HepG2 (cell line): ENCODE measurements around the gene PKD2L1. TPM values are rescaled to one million over a fixed set of nuclear protein-coding genes. Genes with fewer than 3 reads are reported as not detected.
A peak's percentile ranks its signal among the peaks of the same experiment; 100 is the strongest.

ENCODE experiments used
- CHD2 ChIP-seq: IDR thresholded peaks from 2 replicates; pipeline ENCODE4 v1.6.1; 2011; ENCODE audit warnings: low read depth, low read length, improper control_type of control experiment
- CREB3 ChIP-seq: sonication (generic); formaldehyde crosslinking; IDR thresholded peaks from 2 replicates; pipeline ENCODE4 v1.5.0; 2020; ENCODE audit warnings: missing genetic modification reagents
- DR1 ChIP-seq: sonication (generic); formaldehyde crosslinking; IDR thresholded peaks from 2 replicates; pipeline ENCODE4 v1.8.0; 2021; ENCODE audit warnings: mild to moderate bottlenecking, missing genetic modification reagents, inconsistent platforms
- DRAP1 ChIP-seq: IDR thresholded peaks from 2 replicates; pipeline ENCODE4 v1.6.1; 2016; ENCODE audit warnings: missing genetic modification reagents, missing compliant biosample characterization
- GATAD1 ChIP-seq: IDR thresholded peaks from 2 replicates; pipeline ENCODE4 v1.6.1; 2016; ENCODE audit warnings: missing genetic modification reagents, missing compliant biosample characterization
- JARID2 ChIP-seq: sonication (generic); formaldehyde crosslinking; IDR thresholded peaks from 2 replicates; pipeline ENCODE4 v1.8.1; 2023; ENCODE audit warnings: missing genetic modification reagents, inconsistent platforms; ENCODE audit not compliant: insufficient replicate concordance
- KDM5A ChIP-seq: fragments of 200-600 bp; sonication (generic); IDR thresholded peaks from 2 replicates; pipeline ENCODE4 v1.7.0; 2018; ENCODE audit warnings: antibody characterized with exemption, mild to moderate bottlenecking, low read length, borderline replicate concordance
- LCORL ChIP-seq, 2 experiments: fragments of 450-650 bp in 1 of 2; sonication (generic) in 1 of 2; formaldehyde crosslinking in 1 of 2; IDR thresholded peaks; 2 replicates each; pipeline versions ENCODE4 v1.5.0 to v1.6.1; 2017 to 2020; ENCODE audit warnings: antibody characterized with exemption in 1 of 2, missing genetic modification reagents in 1 of 2
- MZF1 ChIP-seq: sonication (generic); formaldehyde crosslinking; IDR thresholded peaks from 2 replicates; pipeline ENCODE4 v1.8.1; 2023; ENCODE audit warnings: mild to moderate bottlenecking, missing genetic modification reagents, borderline replicate concordance
- NKX3-1 ChIP-seq: sonication (generic); formaldehyde crosslinking; IDR thresholded peaks from 2 replicates; pipeline ENCODE4 v1.5.0; 2020; ENCODE audit warnings: missing genetic modification reagents
- TFDP1 ChIP-seq: IDR thresholded peaks from 2 replicates; pipeline ENCODE4 v1.6.1; 2016; ENCODE audit warnings: missing compliant biosample characterization, missing genetic modification reagents, borderline replicate concordance
- ZBTB37 ChIP-seq: sonication (generic); formaldehyde crosslinking; IDR thresholded peaks from 2 replicates; pipeline ENCODE4 v1.4.0; 2020; ENCODE audit warnings: mild to moderate bottlenecking, missing genetic modification reagents
- ZC3H13 ChIP-seq: sonication (generic); formaldehyde crosslinking; IDR thresholded peaks from 2 replicates; pipeline ENCODE4 v1.8.1; 2023; ENCODE audit warnings: mild to moderate bottlenecking, missing genetic modification reagents, moderate library complexity
- ZFP36L2 ChIP-seq: sonication (generic); formaldehyde crosslinking; IDR thresholded peaks from 2 replicates; pipeline ENCODE4 v1.4.0; 2020; ENCODE audit warnings: missing genetic modification reagents
- ZIK1 ChIP-seq: sonication (generic); formaldehyde crosslinking; IDR thresholded peaks from 2 replicates; pipeline ENCODE4 v1.5.0; 2020; ENCODE audit warnings: mild to moderate bottlenecking, low read depth, missing genetic modification reagents, borderline replicate concordance
- ZNF337 ChIP-seq: sonication (generic); formaldehyde crosslinking; IDR thresholded peaks from 2 replicates; pipeline ENCODE4 v1.5.1; 2020; ENCODE audit warnings: missing genetic modification reagents, low read depth, mild to moderate bottlenecking, borderline replicate concordance
- ZNF501 ChIP-seq: sonication (generic); formaldehyde crosslinking; IDR thresholded peaks from 2 replicates; pipeline ENCODE4 v1.5.1; 2020; ENCODE audit warnings: mild to moderate bottlenecking, moderate library complexity, missing genetic modification reagents
- ZNF543 ChIP-seq: sonication (generic); formaldehyde crosslinking; IDR thresholded peaks from 2 replicates; pipeline ENCODE4 v1.4.0; 2020; ENCODE audit warnings: mild to moderate bottlenecking, missing genetic modification reagents
- ZNF550 ChIP-seq: sonication (generic); formaldehyde crosslinking; IDR thresholded peaks from 2 replicates; pipeline ENCODE4 v1.4.0; 2020; ENCODE audit warnings: mild to moderate bottlenecking, missing genetic modification reagents, borderline replicate concordance
- ZNF564 ChIP-seq: sonication (generic); formaldehyde crosslinking; IDR thresholded peaks from 2 replicates; pipeline ENCODE4 v1.8.1; 2023; ENCODE audit warnings: mild to moderate bottlenecking, missing genetic modification reagents
- ZNF572 ChIP-seq: sonication (generic); formaldehyde crosslinking; IDR thresholded peaks from 2 replicates; pipeline ENCODE4 v1.5.1; 2020; ENCODE audit warnings: mild to moderate bottlenecking, missing genetic modification reagents
- ZNF777 ChIP-seq: sonication (generic); formaldehyde crosslinking; IDR thresholded peaks from 2 replicates; pipeline ENCODE4 v1.4.0; 2020; ENCODE audit warnings: missing genetic modification reagents
- ZNF883 ChIP-seq: sonication (generic); formaldehyde crosslinking; IDR thresholded peaks from 2 replicates; pipeline ENCODE4 v1.5.1; 2020; ENCODE audit warnings: mild to moderate bottlenecking, missing genetic modification reagents; ENCODE audit errors: not compliant biosample characterization
- ZUFSP ChIP-seq: sonication (generic); formaldehyde crosslinking; IDR thresholded peaks from 2 replicates; pipeline ENCODE4 v1.9.0; 2021; ENCODE audit warnings: missing genetic modification reagents, mild to moderate bottlenecking, borderline replicate concordance
- polyA plus RNA-seq, 8 experiments: library from polyadenylated mRNA; depleted of rRNA in 3 of 8; stranded (reverse) in 7 of 8; unstranded in 1 of 8; fragments of >200 nt; fragmentation: Illumina TruSeq in 4 of 8; extraction: Trizol in 4 of 8; gene quantifications; 2 replicates each; pipeline versions ENCODE4 v1.2.1 to v1.2.3, GENCODE V29; 2011 to 2016; ENCODE audit warnings: low read depth in 4 of 8, missing spikeins in 1 of 8, mixed read lengths in 1 of 8; ENCODE audit not compliant: insufficient read depth in 1 of 8
- total RNA-seq, 5 experiments: library from RNA; depleted of rRNA; stranded (reverse); fragments of >200 nt; fragmentation: Illumina TruSeq; extraction: Trizol; gene quantifications; 2 replicates each; pipeline ENCODE4 v1.2.3, GENCODE V29; 2016; ENCODE audit warnings: low read depth in 1 of 5

The PKD2L1 gene
- total and polyA plus RNA-seq, 2 of the 13 experiments (the other 11 are each of a cell fraction or from before 2014, with no cell fraction given), result 0.07 to 0.15 TPM

- TF ChIP-seq DR1, result 0 out of 2 replicates have a peak, but pooled peaks have one; percentile 47
- TF ChIP-seq ZNF501 (CRISPR knock-in tag), result peak; percentile 89
- no peak for TF ChIP-seq CHD2
- TF ChIP-seq LCORL (IDR thresholded peaks at IDR 0.05), result peak; percentile 57; the same call in 1 of the 2 replicates
- TF ChIP-seq LCORL (CRISPR knock-in tag; IDR thresholded peaks at IDR 0.05), result no peak
- peak; percentile 84 for TF ChIP-seq ZC3H13
- peak; percentile 97 for TF ChIP-seq KDM5A
- no peak for TF ChIP-seq ZNF564
- TF ChIP-seq ZFP36L2 (CRISPR knock-in tag), result no peak
- TF ChIP-seq DRAP1 (CRISPR knock-in tag), result peak; percentile 55; the same call in 1 of the 2 replicates
- no peak for TF ChIP-seq ZNF883 (CRISPR knock-in tag)
- TF ChIP-seq ZNF550 (CRISPR knock-in tag), result no peak
- no peak for TF ChIP-seq JARID2
- TF ChIP-seq ZNF777, result no peak
- no peak for TF ChIP-seq ZUFSP (CRISPR knock-in tag)
- TF ChIP-seq ZBTB37 (CRISPR knock-in tag), result no peak
- no peak for TF ChIP-seq ZNF337
- TF ChIP-seq ZNF543 (CRISPR knock-in tag), result 0 out of 2 replicates have a peak, but pooled peaks have one; percentile 33
- 0 out of 2 replicates have a peak, but pooled peaks have one; percentile 49 for TF ChIP-seq ZNF572 (CRISPR knock-in tag)
- 0 out of 2 replicates have a peak, but pooled peaks have one; percentile 57 for TF ChIP-seq MZF1
- TF ChIP-seq ZIK1 (CRISPR knock-in tag), result no peak
- TF ChIP-seq CREB3, result no peak
- TF ChIP-seq GATAD1 (CRISPR knock-in tag), result peak; percentile 100
- TF ChIP-seq NKX3-1 (CRISPR knock-in tag), result no peak
- peak; percentile 93; the same call in 1 of the 2 replicates for TF ChIP-seq TFDP1 (CRISPR knock-in tag)
These were observed 62.6 kb downstream of the PKD2L1 start, which contains the start of gene CWF19L1 (continued) for GRCh38 chr10:100267239-100268104.
